Measurements from ENCODE around the gene GPR180.

Gene GPR180

DNA sequence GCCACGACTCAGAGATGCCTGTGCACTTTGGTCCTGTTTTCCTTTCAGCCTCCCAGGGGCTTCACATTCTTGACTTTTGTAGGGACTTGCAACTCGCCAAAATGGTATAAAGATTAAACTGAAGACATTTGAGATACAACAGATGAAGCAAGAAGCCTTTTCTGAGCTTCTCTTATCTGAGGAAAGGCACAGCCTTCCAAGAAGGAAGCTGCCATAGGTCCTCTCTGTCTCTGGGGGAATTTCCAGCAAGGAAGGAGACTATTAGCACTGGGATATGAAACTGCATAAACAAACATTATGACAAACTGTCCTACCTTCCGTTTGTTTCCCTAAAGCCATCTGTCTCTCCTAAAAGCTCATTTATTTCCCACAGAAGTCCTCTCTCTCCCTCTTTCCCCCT, 45.0 kb upstream of the GPR180 start:
- H4K91ac ChIP-seq (ENCODE audit: low read length) = no peak overlapping the region
- no peak overlapping the region for H2BK15ac ChIP-seq (ENCODE audit: low read depth, poor library complexity, severe bottlenecking)
- no peaks in the 10 kb centered on the region for H3K9me3 ChIP-seq (ENCODE audit: control insufficient read depth, low read length)
- H4K8ac ChIP-seq (ENCODE audit: low read length) = no peak overlapping the region
- DNase-seq = peak; percentile 13
- no peak overlapping the region for H2BK120ac ChIP-seq (ENCODE audit: low read depth, low read length)
- no peaks in the 10 kb centered on the region for H3K4me1 ChIP-seq (ENCODE audit: control insufficient read depth, insufficient read depth, low read depth, low read length)
- 39% methylated on average over 3 of the region's 3 CpGs for WGBS
- H3K4ac ChIP-seq (ENCODE audit: low read depth in 1 of 2, low read length in 2 of 2) = no peak overlapping the region
- no peak overlapping the region for H3K23ac ChIP-seq (ENCODE audit: low read length in 2 of 2)
- H2BK5ac ChIP-seq (ENCODE audit: low read depth, low read length, poor library complexity, severe bottlenecking) = no peak overlapping the region
- no peak overlapping the region for H3K18ac ChIP-seq (ENCODE audit: low read depth in 1 of 2, low read length in 2 of 2)
- H3K9ac ChIP-seq (ENCODE audit: low read length) = no peak overlapping the region
- no peak overlapping the region for H3K14ac ChIP-seq (ENCODE audit: low read length in 2 of 2)
- no peak overlapping the region for H3K4me3 ChIP-seq (ENCODE audit: insufficient read depth in 1 of 2, low read depth in 1 of 2, low read length in 2 of 2)
- H3K4me2 ChIP-seq (ENCODE audit: low read length, poor library complexity, severe bottlenecking) = no peak overlapping the region
- H2AFZ ChIP-seq (ENCODE audit: low read depth, low read length) = no peak overlapping the region
- H2BK12ac ChIP-seq (ENCODE audit: low read length in 2 of 2) = no peak overlapping the region
- H2AK5ac ChIP-seq (ENCODE audit: low read length, severe bottlenecking) = no peak overlapping the region
- H3K36me3 ChIP-seq (ENCODE audit: control insufficient read depth in 1 of 2, insufficient read depth in 2 of 2, low read depth in 1 of 2, low read length in 2 of 2) = no peaks in the 10 kb centered on the region
- H3K27ac ChIP-seq (ENCODE audit: low read length, poor library complexity, severe bottlenecking) = no peak overlapping the region
- no peaks in the 10 kb centered on the region for H3K79me1 ChIP-seq (replicated peaks; ENCODE audit: low read length, poor library complexity, severe bottlenecking)
- H3K27me3 ChIP-seq (ENCODE audit: control insufficient read depth in 1 of 2, insufficient read depth in 1 of 2, low read length in 2 of 2) = no peaks in the 10 kb centered on the region

DNA sequence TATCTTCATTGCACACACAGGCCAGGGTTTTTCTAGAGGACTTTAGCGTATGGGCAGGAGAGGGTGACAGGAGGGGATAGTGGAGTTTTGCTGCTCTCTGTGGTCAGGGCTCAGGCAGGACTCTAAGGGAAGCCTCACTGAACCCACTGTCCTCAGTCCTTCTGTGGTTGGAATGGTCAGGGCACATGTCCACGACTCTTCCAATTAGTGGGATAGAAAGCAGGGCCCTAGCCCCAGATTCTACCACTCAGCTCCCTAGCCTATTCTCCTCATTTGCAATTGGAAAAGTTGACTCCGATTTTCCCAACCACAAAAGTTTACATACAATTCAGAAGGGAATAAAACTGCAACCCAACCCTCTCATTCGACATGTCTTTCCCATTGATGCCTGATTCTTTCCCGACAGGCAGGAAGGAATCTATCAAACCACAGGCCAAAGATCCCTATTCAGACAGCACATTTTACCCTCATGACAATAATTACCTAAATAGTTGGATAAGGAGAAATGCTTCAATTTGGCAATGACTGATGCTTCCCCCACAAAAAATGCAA, 43.9 kb upstream of the GPR180 start:
- no peak overlapping the region for H2BK120ac ChIP-seq (ENCODE audit: low read depth, low read length)
- no peak overlapping the region for H3K18ac ChIP-seq (ENCODE audit: low read depth in 1 of 2, low read length in 2 of 2)
- no peak overlapping the region for H3K4ac ChIP-seq (ENCODE audit: low read depth in 1 of 2, low read length in 2 of 2)
- no peak overlapping the region for H3K23ac ChIP-seq (ENCODE audit: low read length in 2 of 2)
- no peak overlapping the region for H4K91ac ChIP-seq (ENCODE audit: low read length)
- no peak overlapping the region for H2BK15ac ChIP-seq (ENCODE audit: low read depth, poor library complexity, severe bottlenecking)
- H3K27me3 ChIP-seq (ENCODE audit: control insufficient read depth in 1 of 2, insufficient read depth in 1 of 2, low read length in 2 of 2) = no peaks in the 10 kb centered on the region
- H3K9ac ChIP-seq (ENCODE audit: low read length) = no peak overlapping the region
- 75% methylated on average over 4 of the region's 5 CpGs for WGBS
- H2AK5ac ChIP-seq (ENCODE audit: low read length, severe bottlenecking) = no peak overlapping the region
- H3K9me3 ChIP-seq (ENCODE audit: control insufficient read depth, low read length) = no peaks in the 10 kb centered on the region
- H3K36me3 ChIP-seq (ENCODE audit: control insufficient read depth in 1 of 2, insufficient read depth in 2 of 2, low read depth in 1 of 2, low read length in 2 of 2) = no peaks in the 10 kb centered on the region
- H4K8ac ChIP-seq (ENCODE audit: low read length) = no peak overlapping the region
- no peaks in the 10 kb centered on the region for H3K4me1 ChIP-seq (ENCODE audit: control insufficient read depth, insufficient read depth, low read depth, low read length)
- no peak overlapping the region for H2BK5ac ChIP-seq (ENCODE audit: low read depth, low read length, poor library complexity, severe bottlenecking)
- H3K79me1 ChIP-seq (replicated peaks; ENCODE audit: low read length, poor library complexity, severe bottlenecking) = no peaks in the 10 kb centered on the region
- H3K14ac ChIP-seq (ENCODE audit: low read length in 2 of 2) = no peak overlapping the region
- H2BK12ac ChIP-seq (ENCODE audit: low read length in 2 of 2) = no peak overlapping the region
- no peak overlapping the region for H2AFZ ChIP-seq (ENCODE audit: low read depth, low read length)
- no peak overlapping the region for H3K27ac ChIP-seq (ENCODE audit: low read length, poor library complexity, severe bottlenecking)
- H3K4me2 ChIP-seq (ENCODE audit: low read length, poor library complexity, severe bottlenecking) = no peak overlapping the region
- DNase-seq = peak; percentile 20
- no peak overlapping the region for H3K4me3 ChIP-seq (ENCODE audit: insufficient read depth in 1 of 2, low read depth in 1 of 2, low read length in 2 of 2)

DNA sequence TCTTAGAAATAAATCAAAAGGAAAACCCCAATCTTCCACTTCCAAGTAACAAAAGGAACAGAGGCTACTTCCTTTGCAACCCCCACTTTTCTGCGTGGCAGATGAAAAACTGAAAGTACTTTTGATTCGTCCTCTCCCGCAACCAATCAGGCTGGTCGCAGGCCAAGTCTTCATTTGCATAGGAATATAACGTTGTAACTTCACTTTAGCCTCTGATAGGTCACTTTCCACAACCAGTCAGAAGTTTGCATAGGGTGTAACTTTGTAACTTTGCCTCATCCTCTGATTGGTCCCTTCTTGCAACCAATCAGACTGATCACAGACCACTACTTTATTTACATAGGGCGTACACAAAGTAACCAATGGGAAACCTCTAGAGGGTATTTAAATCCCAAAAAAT, 42.9 kb upstream of the GPR180 start:
- Histone ChIP-seq H3K27me3 (ENCODE audit: control insufficient read depth in 1 of 2, insufficient read depth in 1 of 2, low read length in 2 of 2) (no peaks in the 10 kb centered on the region), H3K4me3 (ENCODE audit: insufficient read depth in 1 of 2, low read depth in 1 of 2, low read length in 2 of 2) (no peak overlapping the region), H3K27ac (ENCODE audit: low read length, poor library complexity, severe bottlenecking) (no peak overlapping the region), H2BK15ac (ENCODE audit: low read depth, poor library complexity, severe bottlenecking) (no peak overlapping the region), H4K8ac (ENCODE audit: low read length) (no peak overlapping the region), H2AK5ac (ENCODE audit: low read length, severe bottlenecking) (no peak overlapping the region), H3K4ac (ENCODE audit: low read depth in 1 of 2, low read length in 2 of 2) (no peak overlapping the region), H2BK120ac (ENCODE audit: low read depth, low read length) (no peak overlapping the region), H3K14ac (ENCODE audit: low read length in 2 of 2) (no peak overlapping the region), H3K79me1 (replicated peaks; ENCODE audit: low read length, poor library complexity, severe bottlenecking) (no peaks in the 10 kb centered on the region), H4K91ac (ENCODE audit: low read length) (no peak overlapping the region), H3K9ac (ENCODE audit: low read length) (no peak overlapping the region), H3K9me3 (ENCODE audit: control insufficient read depth, low read length) (no peaks in the 10 kb centered on the region), H3K4me1 (ENCODE audit: control insufficient read depth, insufficient read depth, low read depth, low read length) (no peaks in the 10 kb centered on the region), H2BK12ac (ENCODE audit: low read length in 2 of 2) (no peak overlapping the region), H2BK5ac (ENCODE audit: low read depth, low read length, poor library complexity, severe bottlenecking) (no peak overlapping the region), H3K36me3 (ENCODE audit: control insufficient read depth in 1 of 2, insufficient read depth in 2 of 2, low read depth in 1 of 2, low read length in 2 of 2) (peaks cover 0 to 3% of the 10 kb centered on the region in 2 experiments), H3K23ac (ENCODE audit: low read length in 2 of 2) (no peak overlapping the region), H3K18ac (ENCODE audit: low read depth in 1 of 2, low read length in 2 of 2) (no peak overlapping the region), H2AFZ (ENCODE audit: low read depth, low read length) (no peak overlapping the region), H3K4me2 (ENCODE audit: low read length, poor library complexity, severe bottlenecking) (no peak overlapping the region)
- whole genome bisulfite sequencing = 85% methylated on average over 6 of the region's 6 CpGs
- no peak for DNase-seq

DNA sequence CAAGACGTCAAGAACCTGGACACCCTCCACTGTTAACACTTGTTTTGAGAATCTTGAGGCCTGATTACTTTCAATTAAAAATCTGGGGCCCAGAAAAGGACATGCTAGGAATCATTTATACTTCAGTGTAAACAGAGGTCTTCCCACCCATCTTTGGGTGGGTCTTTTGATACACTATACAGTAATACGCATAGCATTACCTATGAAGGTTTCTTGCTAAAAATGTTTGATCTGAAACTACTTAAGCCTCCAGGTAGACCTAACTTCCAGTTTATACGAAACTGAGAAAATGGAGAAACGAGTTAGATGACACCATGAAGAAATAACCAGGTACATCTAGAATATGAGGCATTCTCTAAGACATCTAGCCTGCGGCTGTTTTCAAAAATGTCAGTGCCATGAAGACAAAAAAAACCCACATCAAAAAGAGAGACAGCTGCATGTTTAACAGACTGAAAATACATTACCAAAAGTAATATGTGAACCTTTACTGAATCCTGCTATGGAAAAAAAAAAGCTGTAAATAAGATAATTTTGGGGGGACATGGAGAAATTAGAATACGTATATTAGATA, 42.3 kb upstream of the GPR180 start:
- Histone ChIP-seq H2AK5ac (ENCODE audit: low read length, severe bottlenecking) (no peak overlapping the region), H2BK5ac (ENCODE audit: low read depth, low read length, poor library complexity, severe bottlenecking) (no peak overlapping the region), H4K91ac (ENCODE audit: low read length) (no peak overlapping the region), H3K36me3 (ENCODE audit: control insufficient read depth in 1 of 2, insufficient read depth in 2 of 2, low read depth in 1 of 2, low read length in 2 of 2) (peaks cover 0 to 3% of the 10 kb centered on the region in 2 experiments), H2BK120ac (ENCODE audit: low read depth, low read length) (no peak overlapping the region), H3K79me1 (replicated peaks; ENCODE audit: low read length, poor library complexity, severe bottlenecking) (no peaks in the 10 kb centered on the region), H3K27ac (ENCODE audit: low read length, poor library complexity, severe bottlenecking) (no peak overlapping the region), H3K9ac (ENCODE audit: low read length) (no peak overlapping the region), H4K8ac (ENCODE audit: low read length) (no peak overlapping the region), H2AFZ (ENCODE audit: low read depth, low read length) (no peak overlapping the region), H3K14ac (ENCODE audit: low read length in 2 of 2) (no peak overlapping the region), H3K23ac (ENCODE audit: low read length in 2 of 2) (no peak overlapping the region), H3K4me1 (ENCODE audit: control insufficient read depth, insufficient read depth, low read depth, low read length) (no peaks in the 10 kb centered on the region), H3K9me3 (ENCODE audit: control insufficient read depth, low read length) (no peaks in the 10 kb centered on the region), H3K4ac (ENCODE audit: low read depth in 1 of 2, low read length in 2 of 2) (no peak overlapping the region), H3K4me2 (ENCODE audit: low read length, poor library complexity, severe bottlenecking) (no peak overlapping the region), H3K4me3 (ENCODE audit: insufficient read depth in 1 of 2, low read depth in 1 of 2, low read length in 2 of 2) (no peak overlapping the region), H3K18ac (ENCODE audit: low read depth in 1 of 2, low read length in 2 of 2) (no peak overlapping the region), H2BK15ac (ENCODE audit: low read depth, poor library complexity, severe bottlenecking) (no peak overlapping the region), H3K27me3 (ENCODE audit: control insufficient read depth in 1 of 2, insufficient read depth in 1 of 2, low read length in 2 of 2) (no peaks in the 10 kb centered on the region), H2BK12ac (ENCODE audit: low read length in 2 of 2) (no peak overlapping the region)
- WGBS = 90% methylated on average over 4 of the region's 6 CpGs
- DNase-seq = no peak

Measured in mesenchymal stem cell (in vitro differentiated cells and primary cell).